Dermis lymphatic vessel endothelial cell (primary cell): ENCODE data around the gene HDHD2. TPM values are rescaled to one million over a fixed set of nuclear protein-coding genes. Genes with fewer than 3 reads are reported as not detected.

Experiments used
- total RNA-seq: library from RNA; depleted of rRNA; stranded (reverse); fragments of >200 nt; gene quantifications from 2 replicates; pipeline ENCODE4 v1.2.1, GENCODE V29; 2014

The HDHD2 gene, protein sequence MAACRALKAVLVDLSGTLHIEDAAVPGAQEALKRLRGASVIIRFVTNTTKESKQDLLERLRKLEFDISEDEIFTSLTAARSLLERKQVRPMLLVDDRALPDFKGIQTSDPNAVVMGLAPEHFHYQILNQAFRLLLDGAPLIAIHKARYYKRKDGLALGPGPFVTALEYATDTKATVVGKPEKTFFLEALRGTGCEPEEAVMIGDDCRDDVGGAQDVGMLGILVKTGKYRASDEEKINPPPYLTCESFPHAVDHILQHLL
- total RNA-seq = 14.0 and 16.9 TPM in 2 replicates

GRCh38 chr18:47150029-47150823, at the start of gene HDHD2:
HDHD2 (minus strand) TSS chr18:47150500; CDS start chr18:47136439, 14,061 bp downstream.

DNA sequence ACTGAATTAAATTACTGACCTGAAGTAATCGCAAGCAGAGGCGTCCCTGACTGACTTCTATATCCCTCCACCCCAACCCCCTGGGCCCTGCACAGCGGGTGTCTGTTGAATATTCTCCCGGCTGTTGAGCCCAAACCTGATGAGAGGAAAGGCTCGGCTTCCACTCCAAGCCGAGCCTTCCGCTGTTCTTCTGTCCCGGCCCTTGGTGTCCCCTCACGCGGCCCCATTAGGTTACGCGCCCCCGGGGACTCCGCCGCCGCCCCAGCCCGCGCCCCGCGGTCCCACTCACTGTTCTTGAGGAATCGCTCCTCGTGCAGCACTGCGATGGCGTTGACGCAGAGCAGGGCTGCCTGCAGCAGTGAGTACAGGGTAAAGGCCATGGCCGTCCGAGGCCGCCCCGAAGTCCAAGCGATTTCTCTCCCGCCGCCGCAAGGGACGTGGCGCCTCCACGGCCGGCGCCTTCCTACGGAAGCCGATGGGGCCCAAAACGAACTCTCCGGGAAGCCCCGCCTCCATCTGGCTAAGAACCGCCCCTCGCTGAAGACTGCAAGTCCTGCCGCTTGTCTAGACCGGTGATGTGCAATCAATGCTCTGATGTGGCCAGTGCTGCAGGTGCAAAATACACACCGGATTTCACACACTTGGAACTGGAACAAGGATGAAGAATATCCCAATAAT, 25.7 kb upstream of the HDHD2 start, which contains the start of gene IER3IP1:
TSS of gene IER3IP1 (minus strand) at position 467 of the 678 bp plus-strand sequence. CDS start at position 380, 87 bp downstream.

Other genes starting within 250 kb of the HDHD2 start
- gene PIAS2, start 233.0 kb downstream of the HDHD2 start, total RNA-seq = 11.8 and 14.0 TPM in 2 replicates
- 0.86 and 1.1 TPM in 2 replicates for gene KATNAL2, start 232.9 kb downstream of the HDHD2 start, total RNA-seq
- gene ELOA2, start 114.9 kb downstream of the HDHD2 start, total RNA-seq = not detected in 2 replicates
- gene IER3IP1, start 25.9 kb upstream of the HDHD2 start, total RNA-seq = 36.3 and 74.9 TPM in 2 replicates
- gene SKOR2, start 101.2 kb upstream of the HDHD2 start, total RNA-seq = not detected in 2 replicates